ENCODE data around the gene MRGPRF.

Gene MRGPRF

GRCh38 chr11:69037544-69037943, 24.5 kb upstream of the MRGPRF start:
- no peaks in the 10 kb centered on the region for H4K20me1 ChIP-seq (ENCODE audit: insufficient read depth, low read length)
- no peaks in the 10 kb centered on the region for H3K27me3 ChIP-seq (ENCODE audit: low read depth, low read length)
- no peaks in the 10 kb centered on the region for H3K9me3 ChIP-seq (ENCODE audit: insufficient read depth, low read length)
- H3K4me2 ChIP-seq (ENCODE audit: low read length), result no peak overlapping the region
- TF ChIP-seq EZH2phosphoT487 (IDR thresholded peaks at IDR 0.05; ENCODE audit: low read depth), result no peak
- TF ChIP-seq, protein P1, sequence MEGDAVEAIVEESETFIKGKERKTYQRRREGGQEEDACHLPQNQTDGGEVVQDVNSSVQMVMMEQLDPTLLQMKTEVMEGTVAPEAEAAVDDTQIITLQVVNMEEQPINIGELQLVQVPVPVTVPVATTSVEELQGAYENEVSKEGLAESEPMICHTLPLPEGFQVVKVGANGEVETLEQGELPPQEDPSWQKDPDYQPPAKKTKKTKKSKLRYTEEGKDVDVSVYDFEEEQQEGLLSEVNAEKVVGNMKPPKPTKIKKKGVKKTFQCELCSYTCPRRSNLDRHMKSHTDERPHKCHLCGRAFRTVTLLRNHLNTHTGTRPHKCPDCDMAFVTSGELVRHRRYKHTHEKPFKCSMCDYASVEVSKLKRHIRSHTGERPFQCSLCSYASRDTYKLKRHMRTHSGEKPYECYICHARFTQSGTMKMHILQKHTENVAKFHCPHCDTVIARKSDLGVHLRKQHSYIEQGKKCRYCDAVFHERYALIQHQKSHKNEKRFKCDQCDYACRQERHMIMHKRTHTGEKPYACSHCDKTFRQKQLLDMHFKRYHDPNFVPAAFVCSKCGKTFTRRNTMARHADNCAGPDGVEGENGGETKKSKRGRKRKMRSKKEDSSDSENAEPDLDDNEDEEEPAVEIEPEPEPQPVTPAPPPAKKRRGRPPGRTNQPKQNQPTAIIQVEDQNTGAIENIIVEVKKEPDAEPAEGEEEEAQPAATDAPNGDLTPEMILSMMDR (IDR thresholded peaks at IDR 0.05; ENCODE audit: low read depth, low read length), result no peak
- no peaks in the 10 kb centered on the region for H3K79me2 ChIP-seq (ENCODE audit: low read length)
- no peaks in the 10 kb centered on the region for H3K36me3 ChIP-seq (replicated peaks; ENCODE audit: low read depth, low read length)
- no peaks in the 10 kb centered on the region for H3K4me1 ChIP-seq (ENCODE audit: low read length)
- no peak overlapping the region for H3K4me3 ChIP-seq (ENCODE audit: low read length)
- no peak overlapping the region for H3K27ac ChIP-seq (ENCODE audit: low read length)
- no peak overlapping the region for H2AFZ ChIP-seq (ENCODE audit: low read depth, low read length)
- H3K9ac ChIP-seq (ENCODE audit: low read length), result no peak overlapping the region

DNA sequence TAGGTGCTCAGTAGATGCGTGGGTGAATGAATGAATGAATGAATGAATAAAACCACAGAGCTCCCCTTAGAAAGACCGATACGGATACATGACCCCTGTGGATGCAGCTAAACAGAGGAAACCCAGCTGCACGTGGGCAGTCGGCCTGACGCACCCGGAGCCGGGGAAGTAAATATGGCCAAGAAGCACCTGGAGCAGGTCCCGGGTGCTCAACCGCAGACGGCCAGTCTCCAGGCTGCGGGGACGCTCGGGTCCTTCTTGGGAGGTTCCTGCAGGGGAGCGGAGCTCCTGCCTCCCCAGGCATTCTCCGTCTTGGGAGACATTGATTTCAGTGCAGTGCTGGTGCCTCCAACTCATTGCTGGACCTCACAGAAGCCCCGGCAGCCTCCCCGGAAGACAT, 24.0 kb upstream of the MRGPRF start:
- Histone ChIP-seq H3K9ac (ENCODE audit: low read length) (no peak overlapping the region), H3K27me3 (ENCODE audit: low read depth, low read length) (no peaks in the 10 kb centered on the region), H3K36me3 (replicated peaks; ENCODE audit: low read depth, low read length) (no peaks in the 10 kb centered on the region)

GRCh38 chr11:69035946-69036340, 22.9 kb upstream of the MRGPRF start:
- Histone ChIP-seq H3K36me3 (replicated peaks; ENCODE audit: low read depth, low read length) (no peaks in the 10 kb centered on the region), H3K27me3 (ENCODE audit: low read depth, low read length) (peaks cover 10% of the 10 kb centered on the region), H3K79me2 (ENCODE audit: low read length) (no peaks in the 10 kb centered on the region), H3K27ac (ENCODE audit: low read length) (no peak overlapping the region), H4K20me1 (ENCODE audit: insufficient read depth, low read length) (no peaks in the 10 kb centered on the region), H3K4me1 (ENCODE audit: low read length) (no peaks in the 10 kb centered on the region), H3K9ac (ENCODE audit: low read length) (no peak overlapping the region), H2AFZ (ENCODE audit: low read depth, low read length) (no peak overlapping the region), H3K4me2 (ENCODE audit: low read length) (no peak overlapping the region), H3K4me3 (ENCODE audit: low read length) (no peak overlapping the region), H3K9me3 (ENCODE audit: insufficient read depth, low read length) (no peaks in the 10 kb centered on the region)
- no peak for TF ChIP-seq EZH2phosphoT487 (IDR thresholded peaks at IDR 0.05; ENCODE audit: low read depth)
- TF ChIP-seq, protein P1 (IDR thresholded peaks at IDR 0.05; ENCODE audit: low read depth, low read length), result no peak

More for the DNA sequence above, 24.0 kb upstream of the MRGPRF start:
- H3K79me2 ChIP-seq (ENCODE audit: low read length), result no peaks in the 10 kb centered on the region
- H3K4me3 ChIP-seq (ENCODE audit: low read length), result no peak overlapping the region
- H3K4me1 ChIP-seq (ENCODE audit: low read length), result no peaks in the 10 kb centered on the region
- no peak overlapping the region for H2AFZ ChIP-seq (ENCODE audit: low read depth, low read length)
- no peak overlapping the region for H3K27ac ChIP-seq (ENCODE audit: low read length)
- H4K20me1 ChIP-seq (ENCODE audit: insufficient read depth, low read length), result no peaks in the 10 kb centered on the region
- H3K9me3 ChIP-seq (ENCODE audit: insufficient read depth, low read length), result no peaks in the 10 kb centered on the region
- no peak overlapping the region for H3K4me2 ChIP-seq (ENCODE audit: low read length)
- TF ChIP-seq, protein P1 (IDR thresholded peaks at IDR 0.05; ENCODE audit: low read depth, low read length), result no peak
- no peak for TF ChIP-seq EZH2phosphoT487 (IDR thresholded peaks at IDR 0.05; ENCODE audit: low read depth)

- H3K27ac ChIP-seq (ENCODE audit: low read length), result no peak overlapping the region
- no peak for TF ChIP-seq EZH2phosphoT487 (IDR thresholded peaks at IDR 0.05; ENCODE audit: low read depth)
- TF ChIP-seq, protein P1 (IDR thresholded peaks at IDR 0.05; ENCODE audit: low read depth, low read length), result no peak
- H3K27me3 ChIP-seq (ENCODE audit: low read depth, low read length), result peaks cover 12% of the 10 kb centered on the region
- no peaks in the 10 kb centered on the region for H3K4me1 ChIP-seq (ENCODE audit: low read length)
- H3K36me3 ChIP-seq (replicated peaks; ENCODE audit: low read depth, low read length), result no peaks in the 10 kb centered on the region
- no peaks in the 10 kb centered on the region for H3K9me3 ChIP-seq (ENCODE audit: insufficient read depth, low read length)
- H2AFZ ChIP-seq (ENCODE audit: low read depth, low read length), result no peak overlapping the region
- H3K4me3 ChIP-seq (ENCODE audit: low read length), result no peak overlapping the region
- no peaks in the 10 kb centered on the region for H3K79me2 ChIP-seq (ENCODE audit: low read length)
- H3K4me2 ChIP-seq (ENCODE audit: low read length), result no peak overlapping the region
- H3K9ac ChIP-seq (ENCODE audit: low read length), result no peak overlapping the region
- H4K20me1 ChIP-seq (ENCODE audit: insufficient read depth, low read length), result no peaks in the 10 kb centered on the region
Observed at GRCh38 chr11:69035150-69035945, 22.3 kb upstream of the MRGPRF start.

All from OCI-LY3 (cell line).